GM21786 (cell line): ENCODE results near the gene OMD.

Source experiments
- ATAC-seq: cut with Tn5 transposase; IDR thresholded peaks from one replicate; pipeline ENCODE4 v1.9.1; 2021; ENCODE audit not compliant: unreplicated experiment

OMD gene

GRCh38 chr9:92373167-92373566 is 51.1 kb downstream of the OMD start:
- ATAC-seq: no peak

GRCh38 chr9:92369075-92369474 is 55.2 kb downstream of the OMD start:
- ATAC-seq: no peak
